Naive thymus-derived CD4-positive, alpha-beta T cell (primary cell): Measurements from ENCODE around the gene KCTD1. TPM values are rescaled to one million over a fixed set of nuclear protein-coding genes. Genes with fewer than 3 reads are reported as not detected.

ENCODE experiments used
- ATAC-seq: fragments of 150-1000 bp; cut with Tn5 transposase; 2 replicates; pipeline ENCODE4 v1.10.0; 2021; ENCODE audit warnings: mild to moderate bottlenecking, moderate library complexity
- CTCF ChIA-PET: fragments of 350-600 bp; sonication (Branson Sonifier 250); formaldehyde crosslinking; loops from one replicate; lab custom pipeline; 2021; ENCODE audit warnings: antibody characterized with exemption; lab: Charles Lee
- POLR2A ChIA-PET: fragments of 350-600 bp; sonication (Branson Sonifier 250); formaldehyde crosslinking; loops from one replicate; lab custom pipeline; 2021; ENCODE audit warnings: antibody characterized with exemption, inconsistent platforms; lab: Charles Lee
- DNase-seq, 9 donors: peaks; one replicate each; pipeline versions ENCODE4 v3.0.0 to v3.0.0-alpha.2; 2020 to 2022; ENCODE audit warnings: mixed read lengths in 1 of 9
- H3K27ac ChIP-seq: one replicate; pipeline ENCODE4 v1.7.0; 2013; ENCODE audit warnings: mild to moderate bottlenecking, low read depth, low read length, moderate library complexity
- H3K27me3 ChIP-seq, 2 donors: one replicate each; pipeline ENCODE4 v1.7.0; 2013; ENCODE audit warnings: low read length in 2 of 2, mild to moderate bottlenecking in 2 of 2, moderate library complexity in 2 of 2; ENCODE audit not compliant: control insufficient read depth in 2 of 2, insufficient read depth in 2 of 2
- H3K36me3 ChIP-seq, 3 experiments: 1 replicate in 2 of 3; 2 replicates in 1 of 3; pipeline ENCODE4 v1.7.0; 2013; ENCODE audit warnings: low read length in 3 of 3, mild to moderate bottlenecking in 3 of 3, moderate library complexity in 1 of 3; ENCODE audit not compliant: insufficient read depth in 3 of 3, control insufficient read depth in 2 of 3
- H3K4me1 ChIP-seq, 2 donors: one replicate each; pipeline ENCODE4 v1.7.0; 2013; ENCODE audit warnings: low read length in 2 of 2, mild to moderate bottlenecking in 2 of 2, moderate library complexity in 1 of 2; ENCODE audit not compliant: control insufficient read depth in 2 of 2, insufficient read depth in 2 of 2
- H3K4me3 ChIP-seq: 2 replicates; pipeline ENCODE4 v1.7.0; 2013; ENCODE audit warnings: mild to moderate bottlenecking, low read length
- H3K9me3 ChIP-seq, 3 experiments: 1 replicate in 2 of 3; 2 replicates in 1 of 3; pipeline ENCODE4 v1.7.0; 2013; ENCODE audit warnings: low read length in 3 of 3; ENCODE audit not compliant: control insufficient read depth in 2 of 3
- H3K27ac Mint-ChIP-seq, 9 donors: one replicate each; pipeline ENCODE4 v1.8.0; 2020 to 2022; ENCODE audit warnings: mixed read lengths in 9 of 9, mild to moderate bottlenecking in 8 of 9, moderate library complexity in 5 of 9, inconsistent platforms in 2 of 9
- H3K27me3 Mint-ChIP-seq, 5 donors: one replicate each; pipeline ENCODE4 v1.8.0; 2021 to 2022; ENCODE audit warnings: mixed read lengths in 5 of 5, mild to moderate bottlenecking in 1 of 5
- H3K36me3 Mint-ChIP-seq, 5 donors: one replicate each; pipeline ENCODE4 v1.8.0; 2020 to 2022; ENCODE audit warnings: mixed read lengths in 5 of 5, mild to moderate bottlenecking in 3 of 5, inconsistent platforms in 1 of 5
- H3K4me1 Mint-ChIP-seq, 7 donors: one replicate each; pipeline ENCODE4 v1.8.0; 2020 to 2022; ENCODE audit warnings: mixed read lengths in 7 of 7, mild to moderate bottlenecking in 3 of 7, inconsistent platforms in 1 of 7
- H3K4me3 Mint-ChIP-seq, 10 donors: one replicate each; pipeline ENCODE4 v1.8.0; 2020 to 2022; ENCODE audit warnings: mild to moderate bottlenecking in 10 of 10, mixed read lengths in 10 of 10, moderate library complexity in 6 of 10, inconsistent platforms in 2 of 10
- H3K9me3 Mint-ChIP-seq, 11 donors: one replicate each; pipeline ENCODE4 v1.8.0; 2020 to 2022; ENCODE audit warnings: mixed read lengths in 11 of 11, mild to moderate bottlenecking in 4 of 11, inconsistent platforms in 1 of 11, moderate library complexity in 1 of 11
- intact Hi-C, 2 donors: fragments of 100-400 bp; cut with micrococcal nuclease; formaldehyde crosslinking; loops; one replicate each; pipeline ENCODE4 v1.15.1; 2023
- polyA plus RNA-seq, 2 donors: library from polyadenylated mRNA; unstranded; fragments of 300-500 nt; fragmentation: Illumina TruSeq; gene quantifications; one replicate each; pipeline ENCODE4 v1.2.3, GENCODE V29; 2021
- total RNA-seq, 6 experiments: library from RNA in 5 of 6; stranded (reverse) in 5 of 6; gene quantifications; 1 replicate in 5 of 6; 2 replicates in 1 of 6; pipeline ENCODE4 v1.2.3 and lab custom pipeline; 2021 to 2026

The KCTD1 gene
- total and polyA plus RNA-seq, 7 experiments from 2014 or later = 0.19 to 4.5 (median 2.4) TPM

- ChIA-PET POLR2A (no interaction called here), CTCF (no interaction called here)
- Histone ChIP-seq H3K27ac (no peak overlapping the region), H3K36me3 (no peaks in the 10 kb centered on the region), H3K9me3 (no peaks in the 10 kb centered on the region), H3K4me1 (no peaks in the 10 kb centered on the region), H3K27me3 (peaks cover 4 to 8% of the 10 kb centered on the region in 2 donors), H3K4me3 (no peak overlapping the region)
- H3K9me3 Mint-ChIP-seq = no peaks in the 10 kb centered on the region
- no peaks in the 10 kb centered on the region for H3K36me3 Mint-ChIP-seq
- H3K27me3 Mint-ChIP-seq = peaks cover 46 to 70% (median 49%) of the 10 kb centered on the region in 5 donors
- peak in 1 of 9 donors; percentile 21 for DNase-seq
- no peak overlapping the region for H3K27ac Mint-ChIP-seq
- ATAC-seq = no peak
- peaks cover 2 to 16% (median 13%) of the 10 kb centered on the region in 7 donors for H3K4me1 Mint-ChIP-seq
- intact Hi-C loops = no loop called here
- peak overlapping the region; percentile 35 to 75 (median 67) for H3K4me3 Mint-ChIP-seq
These were observed 26.9 kb upstream of the KCTD1 start for GRCh38 chr18:26574958-26575864.

- Histone ChIP-seq H3K4me1 (no peaks in the 10 kb centered on the region), H3K27ac (no peak overlapping the region), H3K36me3 (no peaks in the 10 kb centered on the region), H3K27me3 (peaks cover 0 to 4% of the 10 kb centered on the region in 2 donors), H3K9me3 (no peaks in the 10 kb centered on the region), H3K4me3 (no peak overlapping the region)
- Mint-ChIP-seq H3K4me3 (no peak overlapping the region), H3K36me3 (no peaks in the 10 kb centered on the region), H3K9me3 (peaks cover 0 to 5% (median 0%) of the 10 kb centered on the region in 11 donors), H3K4me1 (no peaks in the 10 kb centered on the region), H3K27me3 (peaks cover 4 to 42% (median 26%) of the 10 kb centered on the region in 5 donors), H3K27ac (no peak overlapping the region)
- intact Hi-C loops = no loop called here
- no peak for ATAC-seq
- DNase-seq = no peak
- POLR2A ChIA-PET = no interaction called here
- CTCF ChIA-PET = no interaction called here
These were observed 20.7 kb upstream of the KCTD1 start for GRCh38 chr18:26568926-26569665.

GRCh38 chr18:26568513-26568912, 20.2 kb upstream of the KCTD1 start:
- H3K9me3 Mint-ChIP-seq = peaks cover 0 to 5% (median 0%) of the 10 kb centered on the region in 11 donors
- intact Hi-C loops = no loop called here
- ChIA-PET CTCF (no interaction called here), POLR2A (no interaction called here)
- peaks cover 2 to 43% (median 21%) of the 10 kb centered on the region in 5 donors for H3K27me3 Mint-ChIP-seq
- no peaks in the 10 kb centered on the region for H3K9me3 ChIP-seq
- no peak for DNase-seq
- no peaks in the 10 kb centered on the region for H3K36me3 ChIP-seq
- no peak overlapping the region for H3K4me3 ChIP-seq
- no peak overlapping the region for H3K27ac ChIP-seq
- no peak for ATAC-seq
- no peaks in the 10 kb centered on the region for H3K4me1 ChIP-seq
- no peak overlapping the region for H3K27ac Mint-ChIP-seq
- H3K27me3 ChIP-seq = peaks cover 0 to 4% of the 10 kb centered on the region in 2 donors
- no peak overlapping the region for H3K4me3 Mint-ChIP-seq
- no peaks in the 10 kb centered on the region for H3K4me1 Mint-ChIP-seq
- H3K36me3 Mint-ChIP-seq = peaks cover 0 to under 1% (median 0%) of the 10 kb centered on the region in 5 donors

GRCh38 chr18:26566874-26567555, 18.7 kb upstream of the KCTD1 start:
- ChIA-PET CTCF (no interaction called here), POLR2A (no interaction called here)
- no peak for ATAC-seq

GRCh38 chr18:26565514-26565913, 17.2 kb upstream of the KCTD1 start:
- Histone ChIP-seq H3K27me3 (no peaks in the 10 kb centered on the region), H3K4me3 (no peak overlapping the region), H3K9me3 (no peaks in the 10 kb centered on the region), H3K27ac (no peak overlapping the region), H3K4me1 (no peaks in the 10 kb centered on the region), H3K36me3 (no peaks in the 10 kb centered on the region)
- POLR2A ChIA-PET = no interaction called here
- Mint-ChIP-seq H3K9me3 (peaks cover 0 to 9% (median 0%) of the 10 kb centered on the region in 11 donors), H3K4me1 (no peaks in the 10 kb centered on the region), H3K4me3 (no peak overlapping the region), H3K27ac (no peak overlapping the region), H3K36me3 (peaks cover 0 to 9% (median 0%) of the 10 kb centered on the region in 5 donors), H3K27me3 (peaks cover 10 to 45% (median 18%) of the 10 kb centered on the region in 5 donors)
- intact Hi-C loops = no loop called here
- no peak for ATAC-seq
- CTCF ChIA-PET = no interaction called here
- DNase-seq = no peak

More at GRCh38 chr18:26566874-26567555, 18.7 kb upstream of the KCTD1 start:
- intact Hi-C loops = no loop called here
- H3K9me3 Mint-ChIP-seq = peaks cover 0 to 9% (median 0%) of the 10 kb centered on the region in 11 donors
- Histone ChIP-seq H3K36me3 (no peaks in the 10 kb centered on the region), H3K27me3 (no peaks in the 10 kb centered on the region), H3K9me3 (no peaks in the 10 kb centered on the region), H3K4me1 (no peaks in the 10 kb centered on the region), H3K27ac (no peak overlapping the region), H3K4me3 (no peak overlapping the region)
- no peaks in the 10 kb centered on the region for H3K4me1 Mint-ChIP-seq
- peaks cover 10 to 46% (median 18%) of the 10 kb centered on the region in 5 donors for H3K27me3 Mint-ChIP-seq
- H3K27ac Mint-ChIP-seq = no peak overlapping the region
- no peak overlapping the region for H3K4me3 Mint-ChIP-seq
- no peak for DNase-seq
- H3K36me3 Mint-ChIP-seq = peaks cover 0 to 9% (median 0%) of the 10 kb centered on the region in 5 donors

- ChIA-PET POLR2A (no interaction called here), CTCF (no interaction called here)
- H3K4me3 Mint-ChIP-seq = no peak overlapping the region
- Histone ChIP-seq H3K4me3 (no peak overlapping the region), H3K4me1 (no peaks in the 10 kb centered on the region), H3K9me3 (no peaks in the 10 kb centered on the region), H3K36me3 (no peaks in the 10 kb centered on the region), H3K27ac (no peak overlapping the region), H3K27me3 (no peaks in the 10 kb centered on the region)
- intact Hi-C loops = no loop called here
- H3K27me3 Mint-ChIP-seq = peaks cover 12 to 38% (median 20%) of the 10 kb centered on the region in 5 donors
- H3K9me3 Mint-ChIP-seq = peaks cover 0 to 9% (median 3%) of the 10 kb centered on the region in 11 donors
- H3K36me3 Mint-ChIP-seq = peaks cover 0 to 13% (median 0%) of the 10 kb centered on the region in 5 donors
- no peaks in the 10 kb centered on the region for H3K4me1 Mint-ChIP-seq
- ATAC-seq (no peak), DNase-seq (no peak)
- no peak overlapping the region for H3K27ac Mint-ChIP-seq
These were observed 14.7 kb upstream of the KCTD1 start for GRCh38 chr18:26563024-26563423.
